Neuronal stem cell (in vitro differentiated cells): Measurements from ENCODE around the gene FBXO22. TPM values are rescaled to one million over a fixed set of nuclear protein-coding genes. Genes with fewer than 3 reads are reported as not detected.

Source experiments
- DNase-seq: peaks from one replicate; pipeline ENCODE4 v3.0.0-alpha.2; 2013; ENCODE audit warnings: low spot score
- H2AFZ ChIP-seq: one replicate; pipeline ENCODE4 v1.6.1; 2013; ENCODE audit warnings: mild to moderate bottlenecking, low read length, inconsistent platforms
- H2AK5ac ChIP-seq: 2 replicates; pipeline ENCODE4 v1.6.1; 2013; ENCODE audit warnings: low read depth, mild to moderate bottlenecking, inconsistent platforms, low read length, moderate library complexity, mixed read lengths
- H2BK120ac ChIP-seq: 2 replicates; pipeline ENCODE4 v1.6.1; 2013; ENCODE audit warnings: low read depth, mild to moderate bottlenecking, inconsistent platforms, low read length, moderate library complexity, mixed read lengths
- H2BK12ac ChIP-seq: one replicate; pipeline ENCODE4 v1.6.1; 2013; ENCODE audit warnings: low read length, inconsistent platforms
- H2BK15ac ChIP-seq: 2 replicates; pipeline ENCODE4 v1.6.1; 2013; ENCODE audit warnings: mild to moderate bottlenecking, low read length, inconsistent platforms, mixed read lengths
- H2BK5ac ChIP-seq: one replicate; pipeline ENCODE4 v1.6.1; 2013; ENCODE audit warnings: inconsistent platforms, mild to moderate bottlenecking, low read length, moderate library complexity
- H3K14ac ChIP-seq: one replicate; pipeline ENCODE4 v1.6.1; 2013; ENCODE audit warnings: low read length, inconsistent platforms
- H3K18ac ChIP-seq: 2 replicates; pipeline ENCODE4 v1.6.1; 2013; ENCODE audit warnings: low read length, inconsistent platforms
- H3K23ac ChIP-seq: 2 replicates; pipeline ENCODE4 v1.6.1; 2013; ENCODE audit warnings: low read depth, mild to moderate bottlenecking, mixed read lengths, low read length, inconsistent platforms; ENCODE audit not compliant: poor library complexity
- H3K27ac ChIP-seq: replicated peaks from 3 replicates; pipeline ENCODE4 v1.5.1; 2013; ENCODE audit warnings: low read length, inconsistent platforms
- H3K27me3 ChIP-seq, 3 experiments: 2 replicates each; pipeline ENCODE4 v1.6.1; 2013; ENCODE audit warnings: low read length in 3 of 3, mild to moderate bottlenecking in 2 of 3, inconsistent platforms in 1 of 3, low read depth in 1 of 3, mixed read lengths in 1 of 3, moderate library complexity in 1 of 3; ENCODE audit not compliant: control insufficient read depth in 3 of 3, insufficient read depth in 3 of 3
- H3K36me3 ChIP-seq, 2 donors: replicated peaks in 1 of 2; 2 replicates each; pipeline ENCODE4 v1.6.1; 2013; ENCODE audit warnings: low read length in 2 of 2; ENCODE audit not compliant: control insufficient read depth in 2 of 2, insufficient read depth in 2 of 2
- H3K4ac ChIP-seq: 2 replicates; pipeline ENCODE4 v1.6.1; 2013; ENCODE audit warnings: inconsistent platforms, mild to moderate bottlenecking, low read length, moderate library complexity
- H3K4me1 ChIP-seq, 2 donors: 1 replicate in 1 of 2; 2 replicates in 1 of 2; pipeline ENCODE4 v1.6.1; 2013; ENCODE audit warnings: low read length in 2 of 2, low read depth in 1 of 2; ENCODE audit not compliant: control insufficient read depth in 2 of 2, insufficient read depth in 1 of 2
- H3K4me2 ChIP-seq: one replicate; pipeline ENCODE4 v1.6.1; 2013; ENCODE audit warnings: mild to moderate bottlenecking, low read length, inconsistent platforms; ENCODE audit not compliant: insufficient read depth, poor library complexity, severe bottlenecking
- H3K4me3 ChIP-seq, 2 donors: 2 replicates each; pipeline ENCODE4 v1.5.1; 2013; ENCODE audit warnings: low read length in 2 of 2, mild to moderate bottlenecking in 2 of 2, inconsistent platforms in 1 of 2, moderate library complexity in 1 of 2
- H3K79me1 ChIP-seq: one replicate; pipeline ENCODE4 v1.6.1; 2013; ENCODE audit warnings: low read depth, mild to moderate bottlenecking, inconsistent platforms, low read length, moderate library complexity
- H3K9ac ChIP-seq: one replicate; pipeline ENCODE4 v1.6.1; 2013; ENCODE audit warnings: mild to moderate bottlenecking, low read depth, low read length, inconsistent platforms; ENCODE audit not compliant: poor library complexity
- H3K9me3 ChIP-seq, 2 donors: replicated peaks in 1 of 2; 2 replicates each; pipeline versions ENCODE3 to v1.6.1; 2013; ENCODE audit warnings: low read length in 2 of 2, mild to moderate bottlenecking in 2 of 2, inconsistent platforms in 1 of 2, low read depth in 1 of 2, mixed read lengths in 1 of 2, moderate library complexity in 1 of 2; ENCODE audit not compliant: control insufficient read depth in 2 of 2, insufficient read depth in 1 of 2
- H4K8ac ChIP-seq: one replicate; pipeline ENCODE4 v1.6.1; 2013; ENCODE audit warnings: low read depth, mild to moderate bottlenecking, inconsistent platforms, low read length, moderate library complexity
- H4K91ac ChIP-seq: one replicate; pipeline ENCODE4 v1.6.1; 2013; ENCODE audit warnings: low read length, low read depth, mild to moderate bottlenecking, inconsistent platforms; ENCODE audit not compliant: poor library complexity
- WGBS, 2 donors: extraction: QIAGEN DNeasy Blood & Tissue Kit; methylation state at CpG; one replicate each; pipeline ENCODE4 v1.1.7; 2013; ENCODE audit warnings: missing lambda C conversion rate in 2 of 2, mixed read lengths in 1 of 2; ENCODE audit not compliant: insufficient read length in 2 of 2, insufficient replicate concordance in 1 of 2; ENCODE audit errors: extremely low coverage in 2 of 2; 5-methylcytosine and 5-hydroxymethylcytosine counted together
- small RNA-seq: library from polyadenylated mRNA; stranded (forward); fragments of <200 nt; extraction: miRNeasy Mini kit (QIAGEN cat#:217004); gene quantifications from one replicate; pipeline ENCODE3, GENCODE V24; 2013; ENCODE audit not compliant: insufficient read depth

FBXO22 gene

DNA sequence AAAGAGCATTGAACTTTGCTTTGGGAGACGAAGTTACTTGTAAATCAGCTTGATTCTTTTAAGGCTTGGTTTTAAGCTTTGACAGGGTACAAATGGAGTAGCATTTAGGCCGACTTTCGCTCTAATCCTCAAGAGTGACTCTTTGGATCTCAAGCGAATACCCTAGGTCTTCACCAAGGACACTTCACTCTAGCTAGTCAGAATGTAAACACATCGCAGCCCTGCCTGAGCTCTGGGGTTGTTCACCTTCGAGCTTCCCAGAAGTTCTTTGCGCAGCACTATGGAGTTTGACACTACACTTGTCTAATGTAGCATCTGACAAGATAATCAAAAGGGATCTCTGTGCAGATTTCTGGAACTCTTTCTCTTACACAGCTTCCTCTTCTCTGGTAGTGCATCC is 86.2 kb downstream of the FBXO22 start:
- H2AK5ac ChIP-seq: no peak overlapping the region
- H3K4ac ChIP-seq: no peak overlapping the region
- no peaks in the 10 kb centered on the region for H3K4me1 ChIP-seq
- no peaks in the 10 kb centered on the region for H3K79me1 ChIP-seq
- H3K23ac ChIP-seq: no peak overlapping the region
- no peaks in the 10 kb centered on the region for H3K9me3 ChIP-seq
- H2BK120ac ChIP-seq: no peak overlapping the region
- H3K27me3 ChIP-seq: peaks cover 0 to 3% (median 0%) of the 10 kb centered on the region in 3 experiments
- H3K27ac ChIP-seq: no peak overlapping the region
- no peak for DNase-seq
- H3K18ac ChIP-seq: no peak overlapping the region
- no peak overlapping the region for H2AFZ ChIP-seq
- no peaks in the 10 kb centered on the region for H3K36me3 ChIP-seq
- H3K14ac ChIP-seq: no peak overlapping the region
- H4K8ac ChIP-seq: no peak overlapping the region
- no peak overlapping the region for H2BK12ac ChIP-seq
- H3K9ac ChIP-seq: no peak overlapping the region
- H3K4me2 ChIP-seq: no peak overlapping the region
- H4K91ac ChIP-seq: no peak overlapping the region
- no peak overlapping the region for H2BK15ac ChIP-seq
- WGBS, 2 donors: no CpG with 5 or more reads among the region's 7 CpGs
- H2BK5ac ChIP-seq: no peak overlapping the region
- H3K4me3 ChIP-seq: no peak overlapping the region

Small RNA genes lying within 50 kb of the gene (small RNA-seq; reads per million reads assigned to genes)
- gene RN7SL510P: not detected
